Loucy (cell line): ENCODE measurements around the gene WASL.
"Not testable (repeated sequence)": the region's sequence is repeated elsewhere in the genome, so short reads cannot be mapped to it uniquely, and the experiment has no call there.

Experiments used
- H2AFZ ChIP-seq: fragments of 200-600 bp; sonication (generic); 2 replicates; pipeline ENCODE4 v1.6.0; 2016; ENCODE audit warnings: antibody characterized with exemption, mild to moderate bottlenecking, low read length, moderate library complexity
- H3F3A ChIP-seq: fragments of 200-600 bp; 2 replicates; pipeline ENCODE4 v1.6.0; 2016; ENCODE audit warnings: antibody characterized with exemption, low read depth, mild to moderate bottlenecking
- H3K27me3 ChIP-seq: fragments of 200-600 bp; sonication (generic); 2 replicates; pipeline ENCODE4 v1.6.1; 2014; ENCODE audit warnings: low read length, mild to moderate bottlenecking; ENCODE audit not compliant: insufficient read depth, poor library complexity, severe bottlenecking
- H3K36me3 ChIP-seq: fragments of 200-600 bp; sonication (generic); 2 replicates; pipeline ENCODE4 v1.6.1; 2016; ENCODE audit warnings: low read length; ENCODE audit not compliant: insufficient read depth
- H3K4me1 ChIP-seq: fragments of 200-600 bp; sonication (generic); 2 replicates; pipeline ENCODE4 v1.5.1; 2014; ENCODE audit warnings: low read length, mild to moderate bottlenecking; ENCODE audit not compliant: insufficient read depth, poor library complexity, severe bottlenecking
- H3K4me2 ChIP-seq: fragments of 200-600 bp; sonication (generic); 2 replicates; pipeline ENCODE4 v1.6.0; 2014; ENCODE audit warnings: antibody characterized with exemption, low read length, low read depth, mild to moderate bottlenecking; ENCODE audit not compliant: poor library complexity, severe bottlenecking
- H3K4me3 ChIP-seq: fragments of 200-600 bp; sonication (generic); 2 replicates; pipeline ENCODE4 v1.5.1; 2014; ENCODE audit warnings: low read length, mild to moderate bottlenecking, mixed read lengths; ENCODE audit not compliant: poor library complexity, severe bottlenecking
- H3K79me2 ChIP-seq: fragments of 200-600 bp; sonication (generic); 2 replicates; pipeline ENCODE4 v1.6.1; 2014; ENCODE audit warnings: low read length; ENCODE audit not compliant: insufficient read depth
- H3K9ac ChIP-seq: fragments of 200-600 bp; sonication (generic); 2 replicates; pipeline ENCODE4 v1.6.0; 2014; ENCODE audit warnings: mild to moderate bottlenecking, low read depth, low read length, moderate library complexity; ENCODE audit not compliant: poor library complexity, severe bottlenecking
- H3K9me2 ChIP-seq: fragments of 200-600 bp; sonication (generic); replicated peaks from 2 replicates; pipeline ENCODE4 v1.6.1; 2016; ENCODE audit warnings: low read depth, low read length, mixed read lengths
- H3K9me3 ChIP-seq: fragments of 200-600 bp; sonication (generic); 2 replicates; pipeline ENCODE4 v1.6.1; 2014; ENCODE audit warnings: mild to moderate bottlenecking, antibody characterized with exemption, low read length, low read depth; ENCODE audit not compliant: insufficient read depth
- H4K20me1 ChIP-seq: fragments of 200-600 bp; sonication (generic); 2 replicates; pipeline ENCODE4 v1.6.0; 2014; ENCODE audit warnings: antibody characterized with exemption, low read length, mild to moderate bottlenecking; ENCODE audit not compliant: insufficient read depth, poor library complexity, severe bottlenecking
- EZH2phosphoT487 ChIP-seq: fragments of 200-600 bp; IDR thresholded peaks from 2 replicates; pipeline ENCODE4 v1.6.1; 2018; ENCODE audit warnings: antibody characterized with exemption, mild to moderate bottlenecking, moderate library complexity, borderline replicate concordance
- TF ChIP-seq, protein P1 (sequence below): fragments of 200-600 bp; sonication (generic); conservative IDR thresholded peaks from 2 replicates; pipeline ENCODE4 v1.5.1; 2014; ENCODE audit warnings: mild to moderate bottlenecking, antibody characterized with exemption, low read length

The WASL gene

DNA sequence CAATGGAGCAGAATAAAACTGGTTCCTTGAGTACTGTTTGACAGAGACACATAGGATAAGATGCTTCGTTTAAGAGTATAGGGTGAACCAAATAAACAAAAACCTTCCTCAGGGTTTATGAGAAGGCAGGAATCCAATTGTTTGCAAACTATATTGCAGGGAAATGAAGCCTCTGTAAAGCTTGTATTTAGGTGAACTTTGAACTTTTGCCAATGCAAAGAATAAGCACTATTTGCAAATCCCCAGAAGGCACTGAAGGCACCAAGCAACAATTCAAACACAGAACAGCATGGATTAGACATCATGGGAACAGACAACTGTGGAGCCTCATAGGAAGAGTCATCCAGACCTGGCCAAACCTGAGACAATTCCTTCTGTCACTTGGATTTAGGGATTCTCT lies 47.1 kb upstream of the WASL start:
- Histone ChIP-seq H3K9me2 (no peaks in the 10 kb centered on the region), H3K79me2 (no peaks in the 10 kb centered on the region), H3K9ac (no peak overlapping the region), H4K20me1 (no peaks in the 10 kb centered on the region), H3F3A (no peaks in the 10 kb centered on the region), H3K9me3 (no peaks in the 10 kb centered on the region), H3K27me3 (no peaks in the 10 kb centered on the region), H3K4me2 (no peak overlapping the region), H3K36me3 (no peaks in the 10 kb centered on the region), H3K4me3 (no peak overlapping the region), H3K4me1 (no peaks in the 10 kb centered on the region), H2AFZ (no peak overlapping the region)
- TF ChIP-seq, protein P1, sequence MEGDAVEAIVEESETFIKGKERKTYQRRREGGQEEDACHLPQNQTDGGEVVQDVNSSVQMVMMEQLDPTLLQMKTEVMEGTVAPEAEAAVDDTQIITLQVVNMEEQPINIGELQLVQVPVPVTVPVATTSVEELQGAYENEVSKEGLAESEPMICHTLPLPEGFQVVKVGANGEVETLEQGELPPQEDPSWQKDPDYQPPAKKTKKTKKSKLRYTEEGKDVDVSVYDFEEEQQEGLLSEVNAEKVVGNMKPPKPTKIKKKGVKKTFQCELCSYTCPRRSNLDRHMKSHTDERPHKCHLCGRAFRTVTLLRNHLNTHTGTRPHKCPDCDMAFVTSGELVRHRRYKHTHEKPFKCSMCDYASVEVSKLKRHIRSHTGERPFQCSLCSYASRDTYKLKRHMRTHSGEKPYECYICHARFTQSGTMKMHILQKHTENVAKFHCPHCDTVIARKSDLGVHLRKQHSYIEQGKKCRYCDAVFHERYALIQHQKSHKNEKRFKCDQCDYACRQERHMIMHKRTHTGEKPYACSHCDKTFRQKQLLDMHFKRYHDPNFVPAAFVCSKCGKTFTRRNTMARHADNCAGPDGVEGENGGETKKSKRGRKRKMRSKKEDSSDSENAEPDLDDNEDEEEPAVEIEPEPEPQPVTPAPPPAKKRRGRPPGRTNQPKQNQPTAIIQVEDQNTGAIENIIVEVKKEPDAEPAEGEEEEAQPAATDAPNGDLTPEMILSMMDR = no peak
- no peak for TF ChIP-seq EZH2phosphoT487

DNA sequence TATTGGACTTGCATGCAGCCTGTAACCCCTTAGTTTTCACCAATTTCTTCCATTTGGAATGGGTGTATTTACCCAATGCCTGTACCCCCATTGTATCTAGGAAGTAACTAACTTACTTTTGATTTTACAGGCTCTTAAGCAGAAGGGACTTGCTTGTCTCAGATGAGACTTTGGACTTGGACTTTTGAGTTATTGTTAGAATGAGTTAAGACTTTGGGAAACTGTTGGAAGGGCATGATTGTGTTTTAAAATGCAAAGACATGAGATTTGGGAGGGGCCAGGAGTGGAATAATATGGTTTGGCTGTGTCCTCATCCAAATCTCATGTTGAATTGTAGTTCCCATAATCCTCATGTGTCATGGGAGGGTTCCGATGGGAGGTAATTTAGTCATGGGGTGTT lies 46.3 kb upstream of the WASL start:
- not testable (repeated sequence) for H3K9me2 ChIP-seq, H3K9me3 ChIP-seq, H3K9ac ChIP-seq, H3K79me2 ChIP-seq, H3K27me3 ChIP-seq, H3F3A ChIP-seq, H2AFZ ChIP-seq, H3K4me2 ChIP-seq, H4K20me1 ChIP-seq, H3K36me3 ChIP-seq, H3K4me3 ChIP-seq, H3K4me1 ChIP-seq

DNA sequence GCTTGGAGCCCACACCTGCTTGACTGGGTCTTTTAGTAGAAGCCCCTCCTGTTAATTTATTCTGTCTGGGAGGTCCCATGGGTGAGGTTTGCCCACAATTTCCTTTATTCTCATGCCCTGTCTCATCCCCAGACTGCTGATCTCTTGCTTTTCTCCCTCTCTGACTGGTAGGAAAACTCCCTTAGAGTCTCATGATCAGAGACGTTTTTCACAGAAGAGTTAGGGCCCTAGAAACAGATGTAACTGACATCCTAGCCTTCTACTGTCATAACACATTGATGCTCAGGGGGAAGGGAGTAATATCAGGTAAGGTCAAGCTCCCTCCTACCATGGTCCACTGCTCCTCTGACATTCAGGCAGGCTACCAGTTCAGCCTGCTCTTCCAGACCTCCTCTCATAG lies 43.7 kb upstream of the WASL start:
- Histone ChIP-seq H3F3A (no peaks in the 10 kb centered on the region), H3K4me1 (no peaks in the 10 kb centered on the region), H3K79me2 (no peaks in the 10 kb centered on the region), H3K36me3 (no peaks in the 10 kb centered on the region), H4K20me1 (no peaks in the 10 kb centered on the region), H3K9me2 (no peaks in the 10 kb centered on the region), H3K4me3 (no peak overlapping the region), H3K27me3 (no peaks in the 10 kb centered on the region), H3K4me2 (no peak overlapping the region), H3K9me3 (no peaks in the 10 kb centered on the region), H3K9ac (no peak overlapping the region), H2AFZ (no peak overlapping the region)
- TF ChIP-seq, protein P1 = no peak
- no peak for TF ChIP-seq EZH2phosphoT487

DNA sequence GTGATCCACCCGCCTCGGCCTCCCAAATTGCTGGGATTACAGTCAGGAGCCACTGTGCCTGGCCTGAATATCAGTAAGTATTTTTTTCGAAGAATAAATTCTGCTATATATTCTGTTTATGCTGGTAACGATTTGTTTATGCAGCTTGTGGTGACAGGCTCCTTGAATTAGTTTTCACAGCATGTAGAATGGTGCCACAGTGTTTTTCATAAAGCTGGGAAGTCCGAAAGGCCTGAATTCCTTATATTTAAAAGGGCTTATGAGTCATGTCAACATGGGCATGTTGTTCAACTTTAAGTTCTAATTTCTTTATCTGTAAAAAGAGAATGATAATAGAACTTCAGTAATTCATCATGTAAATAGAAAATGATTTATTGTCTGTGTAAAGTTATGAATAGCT lies 42.2 kb upstream of the WASL start:
- no peaks in the 10 kb centered on the region for H3F3A ChIP-seq
- H3K9me2 ChIP-seq = no peaks in the 10 kb centered on the region
- no peak for TF ChIP-seq EZH2phosphoT487
- TF ChIP-seq, protein P1 = no peak
- no peaks in the 10 kb centered on the region for H3K36me3 ChIP-seq
- no peak overlapping the region for H3K9ac ChIP-seq
- H3K79me2 ChIP-seq = no peaks in the 10 kb centered on the region
- H3K4me3 ChIP-seq = no peak overlapping the region
- H4K20me1 ChIP-seq = no peaks in the 10 kb centered on the region
- no peak overlapping the region for H3K4me2 ChIP-seq
- no peaks in the 10 kb centered on the region for H3K27me3 ChIP-seq
- no peak overlapping the region for H2AFZ ChIP-seq
- no peaks in the 10 kb centered on the region for H3K9me3 ChIP-seq
- H3K4me1 ChIP-seq = no peaks in the 10 kb centered on the region
